Measurements from ENCODE around the gene LAMB2.

Gene LAMB2

GRCh38 chr3:49171119-49171774 is 38.4 kb upstream of the LAMB2 start, which contains the start of gene KLHDC8B:
TSS of gene KLHDC8B (plus strand) at chr3:49171598. CDS start at chr3:49172770, 1,172 bp downstream.
- H3K4me1 ChIP-seq (ENCODE audit: control insufficient read depth, insufficient read depth, low read length), result peaks cover 29% of the 10 kb centered on the region
- H3K36me3 ChIP-seq (ENCODE audit: insufficient read depth, low read length), result no peaks in the 10 kb centered on the region

DNA sequence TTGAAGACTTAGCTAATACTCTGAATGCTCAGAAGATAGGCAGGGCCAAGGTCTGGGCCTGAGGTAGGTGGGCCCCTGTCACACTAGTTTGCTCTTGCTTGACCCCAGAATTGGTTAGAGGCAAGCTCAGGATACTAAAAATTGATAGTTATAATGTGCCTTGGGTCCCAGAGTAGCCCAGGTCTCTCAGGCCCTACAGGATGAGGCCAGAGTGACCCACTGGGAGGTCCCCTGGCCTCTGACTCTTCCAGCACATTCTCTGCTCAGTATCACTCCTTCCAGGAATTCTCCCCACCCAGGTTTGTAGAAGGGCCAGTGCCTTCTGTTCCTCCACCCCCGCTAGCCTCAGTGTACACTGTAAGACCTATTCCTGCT is 37.9 kb upstream of the LAMB2 start:
- Histone ChIP-seq H3K36me3 (ENCODE audit: insufficient read depth, low read length) (no peaks in the 10 kb centered on the region), H3K4me1 (ENCODE audit: control insufficient read depth, insufficient read depth, low read length) (peaks cover 30% of the 10 kb centered on the region), H3K4me3 (ENCODE audit: low read length) (peak overlapping the region; percentile 96), H3K27me3 (ENCODE audit: control insufficient read depth, insufficient read depth, low read length) (no peaks in the 10 kb centered on the region), H3K9ac (ENCODE audit: low read depth, low read length) (peak overlapping the region; percentile 85), H3K9me3 (replicated peaks; ENCODE audit: low read length) (no peaks in the 10 kb centered on the region), H3K4me2 (ENCODE audit: low read length) (peak overlapping the region; percentile 100)

More at GRCh38 chr3:49171119-49171774, 38.4 kb upstream of the LAMB2 start, which contains the start of gene KLHDC8B:
- H3K9me3 ChIP-seq (replicated peaks; ENCODE audit: low read length), result no peaks in the 10 kb centered on the region
- H3K4me2 ChIP-seq (ENCODE audit: low read length), result peak within 1 kb of the TSS; percentile 100
- H3K4me3 ChIP-seq (ENCODE audit: low read length), result peak within 1 kb of the TSS; percentile 96
- no peaks in the 10 kb centered on the region for H3K27me3 ChIP-seq (ENCODE audit: control insufficient read depth, insufficient read depth, low read length)
- peak within 1 kb of the TSS; percentile 85 for H3K9ac ChIP-seq (ENCODE audit: low read depth, low read length)

DNA sequence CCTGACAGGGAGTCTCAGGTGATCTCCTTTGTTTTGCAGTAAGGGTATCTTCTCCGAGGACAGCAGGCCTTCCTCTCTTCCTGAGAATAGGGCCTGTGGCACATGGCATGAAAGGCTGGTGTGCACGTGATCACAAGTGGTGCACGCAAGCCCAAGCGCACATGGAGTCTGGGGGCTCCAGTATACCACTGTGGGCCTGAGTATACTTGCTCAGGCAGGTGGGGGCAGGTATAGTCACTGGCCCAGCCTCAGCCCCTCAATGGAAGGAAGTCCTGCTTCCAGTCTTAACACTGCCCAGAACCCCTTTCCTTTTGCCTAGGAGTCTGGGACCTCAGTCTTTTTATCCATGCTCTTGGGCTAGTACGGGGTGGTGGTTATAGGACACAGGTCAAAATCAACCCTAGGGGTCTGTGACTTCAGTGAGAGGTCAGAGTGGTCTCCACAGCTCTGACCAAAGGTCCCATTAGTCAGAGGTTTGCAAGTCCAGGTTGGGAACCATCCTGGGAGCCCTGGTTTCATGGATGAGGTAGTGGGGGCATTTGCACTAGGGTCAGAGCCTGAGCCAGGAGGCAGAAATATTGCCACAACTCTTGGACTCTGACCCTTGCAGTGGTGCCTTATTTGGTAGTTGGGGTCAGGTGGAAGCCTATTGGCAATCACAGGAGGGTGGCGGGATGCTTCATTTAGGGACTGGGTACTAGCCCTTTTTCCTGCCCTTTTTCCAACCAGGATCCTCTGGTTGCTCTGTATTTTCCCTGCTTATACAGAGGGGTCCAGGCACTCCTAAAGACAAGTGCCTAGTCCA is 34.1 kb upstream of the LAMB2 start:
- peaks cover 18% of the 10 kb centered on the region for H3K4me1 ChIP-seq (ENCODE audit: control insufficient read depth, insufficient read depth, low read length)
- peak overlapping the region; percentile 92 for H3K9ac ChIP-seq (ENCODE audit: low read depth, low read length)
- H3K9me3 ChIP-seq (replicated peaks; ENCODE audit: low read length), result no peaks in the 10 kb centered on the region
- peak overlapping the region; percentile 93 for H3K4me2 ChIP-seq (ENCODE audit: low read length)
- peak overlapping the region; percentile 87 for H3K4me3 ChIP-seq (ENCODE audit: low read length)
- H3K36me3 ChIP-seq (ENCODE audit: insufficient read depth, low read length), result peaks cover 20% of the 10 kb centered on the region
- no peaks in the 10 kb centered on the region for H3K27me3 ChIP-seq (ENCODE audit: control insufficient read depth, insufficient read depth, low read length)

- no peaks in the 10 kb centered on the region for H3K9me3 ChIP-seq (replicated peaks; ENCODE audit: low read length)
- peak within 1 kb of the TSS; percentile 93 for H3K4me2 ChIP-seq (ENCODE audit: low read length)
- H3K4me1 ChIP-seq (ENCODE audit: control insufficient read depth, insufficient read depth, low read length), result peaks cover 17% of the 10 kb centered on the region
- no peaks in the 10 kb centered on the region for H3K27me3 ChIP-seq (ENCODE audit: control insufficient read depth, insufficient read depth, low read length)
- H3K36me3 ChIP-seq (ENCODE audit: insufficient read depth, low read length), result peaks cover 26% of the 10 kb centered on the region
- peak within 1 kb of the TSS; percentile 87 for H3K4me3 ChIP-seq (ENCODE audit: low read length)
- peak within 1 kb of the TSS; percentile 92 for H3K9ac ChIP-seq (ENCODE audit: low read depth, low read length)
Observed at GRCh38 chr3:49165771-49166751, 33.2 kb upstream of the LAMB2 start, which contains the start of gene CCDC71. TSS of gene CCDC71 (minus strand) at chr3:49166331. CDS start at chr3:49164208, 2,123 bp downstream.

- Histone ChIP-seq H3K4me2 (ENCODE audit: low read length) (peak overlapping the region; percentile 93), H3K4me3 (ENCODE audit: low read length) (peak overlapping the region; percentile 87), H3K9ac (ENCODE audit: low read depth, low read length) (peak overlapping the region; percentile 92), H3K36me3 (ENCODE audit: insufficient read depth, low read length) (peaks cover 26% of the 10 kb centered on the region), H3K4me1 (ENCODE audit: control insufficient read depth, insufficient read depth, low read length) (peaks cover 11% of the 10 kb centered on the region), H3K27me3 (ENCODE audit: control insufficient read depth, insufficient read depth, low read length) (no peaks in the 10 kb centered on the region), H3K9me3 (replicated peaks; ENCODE audit: low read length) (no peaks in the 10 kb centered on the region)
Observed at GRCh38 chr3:49164983-49165720, 32.3 kb upstream of the LAMB2 start.

DNA sequence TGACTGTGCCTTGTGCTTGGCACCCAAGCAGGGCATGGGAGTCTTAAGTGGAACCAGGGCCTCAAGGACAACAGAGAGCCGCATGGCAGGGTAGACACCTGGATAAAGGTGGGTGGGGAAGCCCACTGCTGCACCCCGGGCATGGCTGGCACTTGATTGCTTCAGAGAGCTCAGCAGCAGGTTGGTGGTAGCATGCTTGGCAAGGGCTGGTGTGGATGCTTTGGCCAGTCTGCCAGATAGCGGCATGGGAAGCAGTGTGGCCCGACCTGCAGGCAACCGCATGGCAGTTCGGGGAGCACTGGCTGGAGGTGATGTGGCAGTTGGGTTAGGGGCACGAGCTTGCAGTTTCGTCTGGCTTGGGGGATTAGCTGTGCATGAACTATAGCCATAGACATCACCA is 30.8 kb upstream of the LAMB2 start:
- Histone ChIP-seq H3K36me3 (ENCODE audit: insufficient read depth, low read length) (peaks cover 26% of the 10 kb centered on the region), H3K9ac (ENCODE audit: low read depth, low read length) (no peak overlapping the region), H3K4me2 (ENCODE audit: low read length) (no peak overlapping the region), H3K4me3 (ENCODE audit: low read length) (no peak overlapping the region), H3K4me1 (ENCODE audit: control insufficient read depth, insufficient read depth, low read length) (peaks cover 11% of the 10 kb centered on the region), H3K27me3 (ENCODE audit: control insufficient read depth, insufficient read depth, low read length) (no peaks in the 10 kb centered on the region), H3K9me3 (replicated peaks; ENCODE audit: low read length) (no peaks in the 10 kb centered on the region)

DNA sequence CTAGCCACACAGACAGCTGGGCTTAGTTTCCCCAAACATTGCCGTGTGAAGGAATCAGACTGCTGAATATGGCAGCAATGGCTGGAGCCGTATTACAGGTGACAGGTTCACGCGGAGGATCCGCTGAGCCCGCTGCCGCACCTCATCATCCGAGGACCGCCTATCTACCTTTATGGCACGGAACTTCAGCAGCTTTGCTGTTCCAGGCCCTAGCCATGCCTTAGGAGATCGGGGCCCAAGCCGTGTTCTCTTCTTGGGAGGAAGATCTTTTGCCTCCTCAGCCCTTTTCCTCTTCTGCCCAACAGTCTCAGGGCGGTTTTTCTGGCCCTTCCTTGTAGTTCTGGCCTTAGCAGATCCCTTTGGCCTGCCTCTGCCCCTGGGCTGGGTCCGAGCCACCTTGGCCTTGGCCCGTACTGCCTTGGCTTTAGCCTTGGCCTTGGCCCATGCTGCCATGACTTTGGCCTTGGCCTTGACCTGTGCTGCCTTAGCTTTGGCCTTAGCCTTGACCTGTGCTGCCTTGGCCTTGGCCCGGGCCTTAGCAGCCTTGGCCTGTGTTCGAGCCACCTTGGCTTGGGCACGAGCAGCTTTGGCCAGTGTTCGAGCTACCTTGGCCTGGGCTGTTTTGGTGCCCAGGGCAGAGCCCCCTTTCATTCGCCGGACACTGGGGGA is 30.0 kb upstream of the LAMB2 start:
- Histone ChIP-seq H3K27me3 (ENCODE audit: control insufficient read depth, insufficient read depth, low read length) (no peaks in the 10 kb centered on the region), H3K4me3 (ENCODE audit: low read length) (no peak overlapping the region), H3K36me3 (ENCODE audit: insufficient read depth, low read length) (peaks cover 26% of the 10 kb centered on the region), H3K9ac (ENCODE audit: low read depth, low read length) (no peak overlapping the region), H3K4me1 (ENCODE audit: control insufficient read depth, insufficient read depth, low read length) (peaks cover 11% of the 10 kb centered on the region), H3K4me2 (ENCODE audit: low read length) (no peak overlapping the region), H3K9me3 (replicated peaks; ENCODE audit: low read length) (no peaks in the 10 kb centered on the region)

DNA sequence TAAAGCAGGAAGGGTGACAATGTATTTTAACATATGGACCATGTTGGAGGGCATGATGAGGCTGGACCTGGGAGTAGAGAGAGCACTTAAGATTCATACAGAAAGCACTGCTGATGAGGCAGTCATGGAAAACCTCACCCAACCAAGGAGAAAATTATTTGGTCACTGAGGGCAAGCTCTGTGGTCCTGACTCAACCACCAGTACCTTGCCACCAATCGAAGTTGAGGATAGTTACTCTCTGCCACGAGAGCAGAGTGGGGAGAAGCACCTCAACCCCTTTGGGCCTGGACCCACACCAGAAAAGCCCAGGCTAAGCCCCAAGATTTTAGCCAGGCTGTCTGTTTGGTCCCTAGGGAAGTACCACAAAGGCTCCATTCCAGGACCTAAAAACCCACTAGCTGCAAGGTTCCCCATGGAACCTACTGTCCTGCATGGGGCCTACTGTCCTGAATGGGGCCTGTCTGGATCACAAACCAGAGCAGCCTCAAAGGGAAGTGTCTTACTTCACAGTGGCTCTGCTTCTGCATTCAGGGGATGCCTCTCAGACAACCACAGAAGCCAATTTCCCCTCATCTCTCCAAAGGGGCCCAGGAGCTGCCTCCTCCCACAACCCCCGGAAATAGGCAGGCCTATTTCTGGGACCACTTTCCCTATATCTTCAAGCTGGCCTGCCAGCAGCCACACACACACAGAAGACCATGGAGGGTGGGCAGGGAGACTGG is 29.1 kb upstream of the LAMB2 start:
- Histone ChIP-seq H3K36me3 (ENCODE audit: insufficient read depth, low read length) (peaks cover 26% of the 10 kb centered on the region), H3K9me3 (replicated peaks; ENCODE audit: low read length) (no peaks in the 10 kb centered on the region), H3K27me3 (ENCODE audit: control insufficient read depth, insufficient read depth, low read length) (no peaks in the 10 kb centered on the region), H3K4me3 (ENCODE audit: low read length) (no peak overlapping the region), H3K4me1 (ENCODE audit: control insufficient read depth, insufficient read depth, low read length) (peaks cover 11% of the 10 kb centered on the region), H3K9ac (ENCODE audit: low read depth, low read length) (no peak overlapping the region), H3K4me2 (ENCODE audit: low read length) (no peak overlapping the region)

GRCh38 chr3:49161197-49161596 is 28.3 kb upstream of the LAMB2 start:
- peaks cover 6% of the 10 kb centered on the region for H3K4me1 ChIP-seq (ENCODE audit: control insufficient read depth, insufficient read depth, low read length)
- H3K9ac ChIP-seq (ENCODE audit: low read depth, low read length), result no peak overlapping the region
- no peak overlapping the region for H3K4me2 ChIP-seq (ENCODE audit: low read length)
- no peaks in the 10 kb centered on the region for H3K9me3 ChIP-seq (replicated peaks; ENCODE audit: low read length)
- no peak overlapping the region for H3K4me3 ChIP-seq (ENCODE audit: low read length)
- peaks cover 26% of the 10 kb centered on the region for H3K36me3 ChIP-seq (ENCODE audit: insufficient read depth, low read length)
- H3K27me3 ChIP-seq (ENCODE audit: control insufficient read depth, insufficient read depth, low read length), result no peaks in the 10 kb centered on the region

DNA sequence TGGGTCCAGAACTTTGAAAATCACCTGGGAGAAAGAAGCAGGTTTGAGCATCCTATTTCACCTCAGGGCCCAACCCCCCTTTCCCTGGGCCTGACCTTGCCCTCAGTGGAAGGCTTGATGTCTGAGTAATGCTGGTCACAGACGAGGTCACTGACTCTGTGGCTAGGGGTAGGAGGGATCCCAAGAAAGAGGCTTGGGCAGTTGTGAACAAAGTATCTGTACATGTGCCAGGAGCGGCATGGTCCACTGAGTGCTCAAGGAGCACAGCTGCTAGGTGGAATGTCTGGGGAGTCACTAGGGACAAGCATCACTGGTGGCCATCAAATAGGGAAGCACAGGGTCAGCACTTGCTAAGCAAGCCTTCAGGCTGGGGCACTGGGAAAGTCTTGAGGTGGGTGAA is 25.9 kb upstream of the LAMB2 start:
- Histone ChIP-seq H3K4me3 (ENCODE audit: low read length) (no peak overlapping the region), H3K4me1 (ENCODE audit: control insufficient read depth, insufficient read depth, low read length) (no peaks in the 10 kb centered on the region), H3K36me3 (ENCODE audit: insufficient read depth, low read length) (peaks cover 18% of the 10 kb centered on the region), H3K4me2 (ENCODE audit: low read length) (no peak overlapping the region), H3K9me3 (replicated peaks; ENCODE audit: low read length) (no peaks in the 10 kb centered on the region), H3K9ac (ENCODE audit: low read depth, low read length) (no peak overlapping the region), H3K27me3 (ENCODE audit: control insufficient read depth, insufficient read depth, low read length) (no peaks in the 10 kb centered on the region)
